ENCODE data around the gene CCL11.

DNA sequence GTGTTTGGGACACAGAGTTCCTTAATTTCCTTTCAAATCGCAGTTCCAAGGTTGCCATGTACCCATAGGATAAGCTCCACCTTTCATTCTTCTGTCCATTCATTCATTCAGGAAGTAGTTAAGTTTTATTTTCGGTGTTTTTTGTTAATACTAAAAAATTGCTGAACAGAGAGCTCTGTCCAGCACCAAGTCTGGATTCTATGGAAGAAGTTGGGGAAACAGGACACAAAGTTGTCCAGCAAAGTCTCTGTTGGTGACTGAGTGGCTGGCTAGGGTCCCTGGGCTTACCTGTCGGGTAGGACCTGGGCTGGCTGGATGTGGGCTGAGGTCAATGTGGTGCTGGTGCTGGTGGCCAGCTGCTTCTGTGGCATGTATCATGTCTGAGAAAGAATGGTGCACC lies 48.1 kb upstream of the CCL11 start:
- TF ChIP-seq CTCF (IDR thresholded peaks at IDR 0.05) (no peak), ZFX (IDR thresholded peaks at IDR 0.05; ENCODE audit: borderline replicate concordance) (no peak)
